Measurements from ENCODE around the gene SH2D3C. TPM values are rescaled to one million over a fixed set of nuclear protein-coding genes. Genes with fewer than 3 reads are reported as not detected.

SH2D3C gene
- total and polyA plus RNA-seq, 2 of the 8 experiments (the other 6 are each of a cell fraction or from before 2014, with no cell fraction given) = 6.4 to 8.1 TPM

- no peak for TF ChIP-seq SUZ12 (IDR thresholded peaks at IDR 0.05; ENCODE audit: low read length)
- no peak for TF ChIP-seq HDAC2 (IDR thresholded peaks at IDR 0.05; ENCODE audit: borderline replicate concordance in 1 of 2, low read depth in 2 of 2, low read length in 2 of 2)
- TF ChIP-seq RBBP5 (IDR thresholded peaks at IDR 0.05; ENCODE audit: borderline replicate concordance, low read depth, low read length) = no peak
Observed at GRCh38 chr9:127773272-127773671, 5.2 kb downstream of the SH2D3C start (continued).
